Fibroblast of lung (primary cell): Measurements from ENCODE around the gene MEIOC.

ENCODE experiments used
- EZH2 ChIP-seq: IDR thresholded peaks from 2 replicates; pipeline ENCODE4 v1.5.1; 2012; ENCODE audit warnings: low read length, control low read depth, mild to moderate bottlenecking; ENCODE audit errors: missing control alignments
- TF ChIP-seq, protein P1 (sequence below), 2 donors: IDR thresholded peaks in 1 of 2; conservative IDR thresholded peaks in 1 of 2; 1 replicate in 1 of 2; 2 replicates in 1 of 2; pipeline ENCODE4 v1.5.1; 2011 to 2012; ENCODE audit warnings: low read length in 2 of 2, control low read depth in 1 of 2, inconsistent platforms in 1 of 2, low read depth in 1 of 2, mild to moderate bottlenecking in 1 of 2

DNA sequence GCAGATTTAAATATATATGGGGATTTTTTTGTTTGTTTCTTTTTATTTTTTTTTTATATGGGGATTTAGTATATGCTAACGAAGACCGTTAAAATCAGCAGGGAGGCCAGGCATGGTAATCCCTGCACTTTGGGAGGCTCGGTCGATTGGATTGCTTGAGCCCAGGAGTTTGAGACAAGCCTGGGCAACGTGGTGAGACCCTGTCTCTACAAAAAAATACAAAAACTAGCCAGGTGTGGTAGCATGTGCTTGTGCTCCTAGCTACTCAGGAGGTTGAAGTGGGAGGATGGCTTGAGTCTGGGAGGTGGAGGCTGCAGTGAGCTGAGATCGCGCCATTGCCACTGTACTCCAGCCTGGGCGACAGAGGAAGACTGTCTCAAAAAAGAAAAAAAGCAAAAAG is 22.3 kb upstream of the MEIOC start:
- TF ChIP-seq, protein P1, sequence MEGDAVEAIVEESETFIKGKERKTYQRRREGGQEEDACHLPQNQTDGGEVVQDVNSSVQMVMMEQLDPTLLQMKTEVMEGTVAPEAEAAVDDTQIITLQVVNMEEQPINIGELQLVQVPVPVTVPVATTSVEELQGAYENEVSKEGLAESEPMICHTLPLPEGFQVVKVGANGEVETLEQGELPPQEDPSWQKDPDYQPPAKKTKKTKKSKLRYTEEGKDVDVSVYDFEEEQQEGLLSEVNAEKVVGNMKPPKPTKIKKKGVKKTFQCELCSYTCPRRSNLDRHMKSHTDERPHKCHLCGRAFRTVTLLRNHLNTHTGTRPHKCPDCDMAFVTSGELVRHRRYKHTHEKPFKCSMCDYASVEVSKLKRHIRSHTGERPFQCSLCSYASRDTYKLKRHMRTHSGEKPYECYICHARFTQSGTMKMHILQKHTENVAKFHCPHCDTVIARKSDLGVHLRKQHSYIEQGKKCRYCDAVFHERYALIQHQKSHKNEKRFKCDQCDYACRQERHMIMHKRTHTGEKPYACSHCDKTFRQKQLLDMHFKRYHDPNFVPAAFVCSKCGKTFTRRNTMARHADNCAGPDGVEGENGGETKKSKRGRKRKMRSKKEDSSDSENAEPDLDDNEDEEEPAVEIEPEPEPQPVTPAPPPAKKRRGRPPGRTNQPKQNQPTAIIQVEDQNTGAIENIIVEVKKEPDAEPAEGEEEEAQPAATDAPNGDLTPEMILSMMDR (conservative IDR thresholded peaks at IDR 0.05 in 1 of 2, IDR thresholded peaks at IDR 0.05 in 1 of 2; ENCODE audit: low read depth in 1 of 2, low read length in 2 of 2), result no peak
- TF ChIP-seq EZH2, result no peak
